ENCODE data around the gene HIVEP3. TPM values are rescaled to one million over a fixed set of nuclear protein-coding genes. Genes with fewer than 3 reads are reported as not detected.
A peak's percentile ranks its signal among the peaks of the same experiment; 100 is the strongest.

The HIVEP3 gene
- total RNA-seq, 2 donors from 2014 or later = 4.7 to 5.8 TPM

- H3K4me3 ChIP-seq = no peak overlapping the region
- TF ChIP-seq CTCF (IDR thresholded peaks at IDR 0.05) = no peak
- peaks cover 0 to 5% of the 10 kb centered on the region in 2 donors for H3K9me3 ChIP-seq
- no peaks in the 10 kb centered on the region for H3K27me3 ChIP-seq
- no peak for DNase-seq (ENCODE audit: low spot score)
- no peaks in the 10 kb centered on the region for H3K36me3 ChIP-seq
- H3K27ac ChIP-seq = no peak overlapping the region
- peaks cover 0 to 9% of the 10 kb centered on the region in 2 donors for H3K4me1 ChIP-seq
Observed at GRCh38 chr1:41906943-41907342, 11.8 kb downstream of the HIVEP3 start.

GRCh38 chr1:41905093-41905675, 13.5 kb downstream of the HIVEP3 start:
- no peaks in the 10 kb centered on the region for H3K9me3 ChIP-seq
- H3K4me1 ChIP-seq = peaks cover 0 to 19% of the 10 kb centered on the region in 2 donors
- no peak overlapping the region for H3K4me3 ChIP-seq
- DNase-seq (ENCODE audit: low spot score) = no peak
- no peaks in the 10 kb centered on the region for H3K36me3 ChIP-seq
- H3K27me3 ChIP-seq = no peaks in the 10 kb centered on the region
- H3K27ac ChIP-seq = no peak overlapping the region
- no peak for TF ChIP-seq CTCF (IDR thresholded peaks at IDR 0.05)

- no peak for TF ChIP-seq CTCF (IDR thresholded peaks at IDR 0.05)
- no peaks in the 10 kb centered on the region for H3K27me3 ChIP-seq
- no peak for DNase-seq (ENCODE audit: low spot score)
- peaks cover 0 to 28% of the 10 kb centered on the region in 2 donors for H3K4me1 ChIP-seq
- no peak overlapping the region for H3K4me3 ChIP-seq
- H3K27ac ChIP-seq = peak overlapping the region in 1 of 2 donors; percentile 49
- no peaks in the 10 kb centered on the region for H3K9me3 ChIP-seq
- H3K36me3 ChIP-seq = no peaks in the 10 kb centered on the region
Observed at GRCh38 chr1:41902664-41903063, 16.1 kb downstream of the HIVEP3 start.

GRCh38 chr1:41902159-41902577, 16.6 kb downstream of the HIVEP3 start:
- no peaks in the 10 kb centered on the region for H3K27me3 ChIP-seq
- no peak for TF ChIP-seq CTCF (IDR thresholded peaks at IDR 0.05)
- H3K9me3 ChIP-seq = no peaks in the 10 kb centered on the region
- no peak for DNase-seq (ENCODE audit: low spot score)
- H3K4me1 ChIP-seq = peaks cover 0 to 28% of the 10 kb centered on the region in 2 donors
- H3K27ac ChIP-seq = peak overlapping the region in 1 of 2 donors; percentile 49
- H3K4me3 ChIP-seq = no peak overlapping the region
- no peaks in the 10 kb centered on the region for H3K36me3 ChIP-seq

- H3K27me3 ChIP-seq = no peaks in the 10 kb centered on the region
- TF ChIP-seq CTCF (IDR thresholded peaks at IDR 0.05) = no peak
- no peak for DNase-seq (ENCODE audit: low spot score)
- no peaks in the 10 kb centered on the region for H3K36me3 ChIP-seq
- H3K27ac ChIP-seq = no peak overlapping the region
- H3K4me1 ChIP-seq = peaks cover 0 to 28% of the 10 kb centered on the region in 2 donors
- H3K9me3 ChIP-seq = no peaks in the 10 kb centered on the region
- H3K4me3 ChIP-seq = no peak overlapping the region
Observed at GRCh38 chr1:41901551-41901950, 17.2 kb downstream of the HIVEP3 start.

Data from right atrium auricular region (tissue), 2 donors.